GM19240 (cell line): ENCODE results near the gene MGRN1.
A peak's percentile ranks its signal among the peaks of the same experiment; 100 is the strongest.

Experiments used
- DNase-seq: peaks from one replicate; pipeline ENCODE4 v3.0.0; 2011; ENCODE audit warnings: low spot score; ENCODE audit not compliant: insufficient read length

MGRN1 gene

GRCh38 chr16:4624015-4624826 is at the start of gene MGRN1:
Gene MGRN1 (plus strand): TSS chr16:4624826. CDS start chr16:4624961, 135 bp downstream.
- peak; percentile 84 for DNase-seq

- no peak for DNase-seq
Measured at GRCh38 chr16:4574919-4575705, 49.5 kb upstream of the MGRN1 start.

DNA sequence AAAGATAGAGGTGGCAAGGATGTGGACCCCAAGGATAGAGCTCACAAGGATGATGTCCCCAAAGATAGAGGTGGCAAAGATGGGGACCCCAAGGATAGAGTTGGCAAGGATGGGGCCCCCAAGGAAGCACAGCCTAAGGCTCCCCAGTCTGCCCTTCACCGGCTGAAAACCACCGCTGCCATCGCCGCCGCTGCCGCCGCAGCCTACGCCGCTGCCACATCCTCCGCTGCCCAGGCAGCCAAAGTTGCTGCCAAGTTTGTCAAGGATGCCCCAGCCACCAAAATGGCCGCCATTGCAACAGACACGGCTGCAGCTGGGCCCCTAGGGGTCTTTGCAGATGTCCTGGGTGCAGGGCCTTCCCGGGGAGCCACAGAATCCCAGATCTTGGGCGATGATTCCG is 48.6 kb upstream of the MGRN1 start:
- DNase-seq: no peak

DNA sequence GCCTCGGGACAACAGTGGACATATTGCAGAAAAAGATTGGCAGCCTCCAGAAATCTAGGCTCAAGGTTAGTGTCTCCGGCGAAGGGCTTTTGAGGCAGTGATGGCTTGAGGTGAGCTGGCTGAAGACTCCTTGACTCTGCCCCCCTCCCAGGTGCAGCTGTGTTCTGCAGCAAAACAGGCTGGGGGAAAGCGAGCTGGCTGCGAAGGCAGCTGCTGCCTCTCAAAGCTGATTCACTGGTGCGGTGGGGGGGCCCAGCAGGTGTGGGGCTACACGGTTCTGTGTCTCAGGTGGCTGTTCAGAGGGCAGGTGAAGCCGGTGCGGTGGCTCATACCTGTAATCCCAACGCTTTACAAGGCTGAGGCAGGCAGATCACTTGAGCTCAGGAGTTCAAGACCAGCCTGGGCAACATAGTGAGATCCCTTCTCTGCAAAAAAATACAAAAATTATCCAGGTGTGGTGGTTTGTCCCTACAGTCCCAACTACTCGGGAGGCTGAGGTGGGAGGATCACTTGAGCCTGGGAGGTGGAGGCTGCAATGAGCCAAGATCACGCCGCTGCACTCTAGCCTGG is 45.6 kb upstream of the MGRN1 start:
- no peak for DNase-seq

- no peak for DNase-seq
Measured at GRCh38 chr16:4580250-4580649, 44.4 kb upstream of the MGRN1 start.

- no peak for DNase-seq
Measured at GRCh38 chr16:4583906-4584305, 40.7 kb upstream of the MGRN1 start.

GRCh38 chr16:4586291-4586690 is 38.3 kb upstream of the MGRN1 start:
- no peak for DNase-seq

DNA sequence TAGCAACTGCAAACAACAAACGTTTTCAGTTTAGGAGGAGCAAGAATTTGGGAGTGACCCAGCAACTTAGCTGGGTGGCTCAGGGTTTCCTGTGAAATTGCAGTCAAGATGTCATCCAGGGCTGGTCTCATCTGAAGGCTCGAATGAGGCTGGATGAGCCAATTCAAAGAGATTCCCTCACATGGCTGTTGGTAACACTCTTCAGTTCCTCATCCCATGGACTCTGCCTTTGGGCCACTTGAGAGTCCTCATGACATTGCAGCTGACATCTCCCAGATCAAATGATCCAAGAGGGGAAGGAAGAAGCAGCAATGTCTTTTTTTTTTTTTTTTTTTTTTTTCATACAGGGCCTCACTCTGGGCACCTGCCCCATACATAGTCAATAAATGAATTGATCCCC is 36.2 kb upstream of the MGRN1 start:
- DNase-seq: no peak

- DNase-seq: no peak
Measured at GRCh38 chr16:4588961-4589360, 35.7 kb upstream of the MGRN1 start.

DNA sequence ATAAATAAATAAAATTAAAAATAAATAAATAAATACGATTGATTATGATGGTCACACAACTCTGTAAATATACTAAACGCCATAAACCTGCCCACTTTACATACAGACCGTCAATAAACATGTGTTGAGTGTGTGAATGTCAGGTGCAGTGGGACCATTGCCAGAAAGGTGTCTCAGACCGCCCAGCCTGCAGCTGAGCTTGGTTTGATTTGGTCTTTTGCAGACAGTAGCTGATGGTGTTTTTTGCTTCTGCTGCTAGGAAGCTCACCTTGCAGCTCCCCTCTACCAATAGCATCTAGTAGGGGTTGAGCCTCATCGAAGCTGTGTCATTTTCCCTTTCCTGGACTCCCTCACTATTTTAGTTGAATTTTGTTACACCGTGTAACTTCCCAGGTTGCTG is 33.4 kb upstream of the MGRN1 start:
- no peak for DNase-seq

- DNase-seq: no peak
Measured at GRCh38 chr16:4591706-4592470, 32.7 kb upstream of the MGRN1 start.

GRCh38 chr16:4593086-4593485 is 31.5 kb upstream of the MGRN1 start:
- no peak for DNase-seq

DNA sequence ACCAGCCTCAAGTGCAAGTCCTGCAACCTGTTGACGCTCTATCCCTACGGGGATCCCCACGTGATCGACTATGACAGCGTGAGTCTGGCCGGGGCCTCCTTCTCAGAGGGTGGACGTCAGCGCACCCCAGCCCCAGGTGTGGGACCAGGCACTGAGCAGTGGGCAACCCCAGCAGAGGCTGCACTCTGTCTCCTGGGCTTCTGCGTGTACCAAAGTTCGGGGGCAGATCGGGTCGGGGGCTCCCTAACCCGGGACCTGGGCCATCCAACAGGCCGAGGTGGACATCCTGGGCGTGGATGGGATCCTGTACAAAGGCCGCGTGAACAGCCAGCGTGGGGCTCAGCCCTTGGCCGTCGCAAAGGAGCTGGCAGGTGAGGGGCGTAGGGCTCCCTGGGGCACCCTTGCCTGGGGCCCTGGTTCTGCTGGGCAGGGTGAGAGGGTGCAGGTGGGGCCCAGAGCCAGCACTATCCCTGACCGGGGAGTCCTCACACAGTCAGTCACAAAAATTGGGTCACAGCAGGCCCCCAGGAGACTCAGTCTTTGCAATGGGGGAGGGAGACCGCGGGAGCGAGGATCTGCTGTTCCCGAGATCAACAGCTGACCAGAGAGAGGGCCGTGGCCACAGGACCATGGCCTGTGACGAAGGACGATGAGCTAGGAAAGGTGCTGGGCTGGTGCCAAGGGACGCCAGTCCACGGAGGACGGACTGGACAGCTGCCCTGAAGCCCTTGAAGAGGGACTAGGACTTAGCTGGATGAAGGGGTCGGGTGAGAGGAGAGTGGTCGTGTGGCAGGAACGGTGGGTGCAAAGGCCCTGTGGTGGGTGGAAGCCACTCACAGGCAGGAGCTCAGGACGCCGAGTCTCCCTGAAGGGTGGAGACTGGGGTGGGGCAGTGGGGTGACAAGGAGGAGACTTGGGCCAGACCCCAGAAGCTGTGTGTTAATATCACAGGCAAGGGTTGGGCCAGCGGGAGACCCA is 29.9 kb upstream of the MGRN1 start:
- DNase-seq: no peak

DNA sequence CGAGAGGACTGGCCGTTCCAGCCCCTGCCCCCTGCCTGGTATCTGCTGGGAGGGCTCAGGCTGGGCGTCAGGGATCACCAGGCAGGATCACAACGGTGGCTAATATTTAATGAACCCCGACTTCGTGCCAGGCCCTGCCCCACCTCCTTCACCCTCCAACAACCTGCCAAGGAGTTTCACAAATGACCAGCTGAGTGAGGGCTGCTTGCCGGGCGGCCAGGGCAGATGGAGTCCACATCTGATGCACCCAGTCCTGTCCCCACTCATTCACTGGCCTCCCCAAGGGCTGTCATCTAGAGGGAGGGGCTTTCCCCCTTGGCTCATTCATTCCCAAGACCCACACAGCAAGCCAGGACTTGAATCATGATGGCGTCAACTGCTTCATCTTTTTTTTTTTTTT is 27.5 kb upstream of the MGRN1 start:
- DNase-seq: no peak

DNA sequence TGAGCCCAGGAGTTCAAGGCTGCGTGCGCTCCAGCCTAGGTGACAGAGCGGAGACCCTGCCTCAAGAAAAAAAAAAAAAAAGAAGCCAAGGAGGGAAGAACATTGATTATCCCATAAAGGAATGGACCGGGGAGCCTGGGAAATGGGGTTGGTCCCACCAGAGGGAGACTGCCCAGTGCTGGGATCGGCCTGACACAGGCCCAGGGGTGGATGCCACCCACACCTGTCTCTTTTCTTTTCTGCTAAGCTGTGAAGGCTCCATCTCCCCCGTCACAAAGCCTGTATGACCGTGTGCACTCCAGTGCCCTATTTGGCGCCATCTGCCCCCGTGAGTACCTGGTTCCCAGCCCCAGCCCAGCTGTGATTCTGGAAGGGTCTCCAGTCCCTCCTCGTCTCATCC is 25.6 kb upstream of the MGRN1 start:
- no peak for DNase-seq

- DNase-seq: no peak
Measured at GRCh38 chr16:4599545-4599944, 25.1 kb upstream of the MGRN1 start.

GRCh38 chr16:4601036-4601863 is 23.4 kb upstream of the MGRN1 start:
- no peak for DNase-seq

GRCh38 chr16:4601864-4602186 is 22.8 kb upstream of the MGRN1 start:
- DNase-seq: no peak

DNA sequence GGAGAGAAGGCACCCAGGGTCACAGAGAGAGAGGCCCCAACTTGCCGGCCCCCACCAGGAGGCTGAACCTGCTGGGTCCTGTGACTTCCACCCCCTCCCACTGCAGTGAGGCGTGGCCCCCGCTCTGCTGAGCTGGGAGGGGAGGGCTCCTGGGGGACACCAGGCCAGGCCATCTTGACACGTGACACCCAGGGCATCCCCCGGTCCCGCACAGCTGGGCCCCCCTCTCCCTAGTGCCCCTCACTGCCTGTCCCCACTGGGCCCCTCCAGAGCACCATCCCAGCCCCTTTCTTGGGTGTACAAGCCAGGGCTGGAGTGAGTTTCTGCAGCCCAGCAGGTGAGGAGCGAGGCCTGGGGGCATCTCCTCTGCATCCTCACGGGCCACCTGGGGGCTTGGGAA is 22.3 kb upstream of the MGRN1 start:
- no peak for DNase-seq
